Mesothelial cell of epicardium (in vitro differentiated cells): ENCODE measurements around the gene BAZ1B. TPM values are rescaled to one million over a fixed set of nuclear protein-coding genes. Genes with fewer than 3 reads are reported as not detected.
"Not testable (repeated sequence)": the region's sequence is repeated elsewhere in the genome, so short reads cannot be mapped to it uniquely, and the experiment has no call there.

Source experiments
- DNase-seq, 2 experiments: peaks; one replicate each; pipeline ENCODE4 v3.0.0; 2021; ENCODE audit warnings: low spot score in 2 of 2; ENCODE audit not compliant: unreplicated experiment in 2 of 2
- H3K27ac Mint-ChIP-seq: 2 replicates; pipeline ENCODE4 v1.8.0; 2021; ENCODE audit warnings: mixed read lengths
- H3K27me3 Mint-ChIP-seq: 2 replicates; pipeline ENCODE4 v1.8.0; 2021; ENCODE audit warnings: low read depth, mixed read lengths
- H3K36me3 Mint-ChIP-seq: 2 replicates; pipeline ENCODE4 v1.8.0; 2021; ENCODE audit warnings: mixed read lengths
- H3K4me1 Mint-ChIP-seq: 2 replicates; pipeline ENCODE4 v1.8.0; 2021; ENCODE audit warnings: mixed read lengths
- H3K4me3 Mint-ChIP-seq: 2 replicates; pipeline ENCODE4 v1.8.0; 2021; ENCODE audit warnings: mild to moderate bottlenecking, moderate library complexity, mixed read lengths
- H3K9me3 Mint-ChIP-seq: 2 replicates; pipeline ENCODE4 v1.8.0; 2021; ENCODE audit warnings: mixed read lengths
- CTCF ChIP-seq: fragments of 200-600 bp; sonication (generic); IDR thresholded peaks from one replicate; pipeline ENCODE4 v1.5.0; 2021; ENCODE audit warnings: antibody characterized with exemption; ENCODE audit not compliant: unreplicated experiment
- total RNA-seq: library from RNA; stranded (reverse); gene quantifications from 3 replicates; pipeline ENCODE4 v1.2.1, GENCODE V29; 2021

BAZ1B gene
- total RNA-seq, 1 donor from 2014 or later: 77.8 TPM

GRCh38 chr7:73532224-73532623 is 10.1 kb upstream of the BAZ1B start:
- Mint-ChIP-seq H3K4me3 (no peak overlapping the region), H3K27ac (no peak overlapping the region), H3K36me3 (peaks cover 18% of the 10 kb centered on the region), H3K4me1 (no peaks in the 10 kb centered on the region), H3K27me3 (no peaks in the 10 kb centered on the region), H3K9me3 (no peaks in the 10 kb centered on the region)
- no peak for TF ChIP-seq CTCF
- DNase-seq: no peak

- no peaks in the 10 kb centered on the region for H3K9me3 Mint-ChIP-seq
- H3K27ac Mint-ChIP-seq: no peak overlapping the region
- no peaks in the 10 kb centered on the region for H3K4me1 Mint-ChIP-seq
- no peak overlapping the region for H3K4me3 Mint-ChIP-seq
- H3K27me3 Mint-ChIP-seq: no peaks in the 10 kb centered on the region
- TF ChIP-seq CTCF: no peak
- DNase-seq: no peak
- H3K36me3 Mint-ChIP-seq: peaks cover 9% of the 10 kb centered on the region
Measured at GRCh38 chr7:73530800-73531199, 8.7 kb upstream of the BAZ1B start.

GRCh38 chr7:73526896-73527821 is 5.1 kb upstream of the BAZ1B start:
- no peak for TF ChIP-seq CTCF
- H3K9me3 Mint-ChIP-seq: no peaks in the 10 kb centered on the region
- no peaks in the 10 kb centered on the region for H3K27me3 Mint-ChIP-seq
- peaks cover 3% of the 10 kb centered on the region for H3K4me1 Mint-ChIP-seq
- peaks cover 3% of the 10 kb centered on the region for H3K36me3 Mint-ChIP-seq
- no peak overlapping the region for H3K4me3 Mint-ChIP-seq
- DNase-seq: no peak
- peak overlapping the region; percentile 51 for H3K27ac Mint-ChIP-seq

GRCh38 chr7:73526158-73526494 is 4.0 kb upstream of the BAZ1B start:
- not testable (repeated sequence) for H3K4me3 Mint-ChIP-seq, H3K36me3 Mint-ChIP-seq, H3K27me3 Mint-ChIP-seq, H3K9me3 Mint-ChIP-seq, H3K27ac Mint-ChIP-seq, DNase-seq, H3K4me1 Mint-ChIP-seq

- peaks cover 4% of the 10 kb centered on the region for H3K9me3 Mint-ChIP-seq
- peaks cover 16% of the 10 kb centered on the region for H3K36me3 Mint-ChIP-seq
- H3K27ac Mint-ChIP-seq: no peak overlapping the region
- peak overlapping the region; percentile 93 for H3K4me3 Mint-ChIP-seq
- H3K4me1 Mint-ChIP-seq: peaks cover 32% of the 10 kb centered on the region
- TF ChIP-seq CTCF: no peak
- H3K27me3 Mint-ChIP-seq: no peaks in the 10 kb centered on the region
- peak; percentile 23 to 64 for DNase-seq
Measured at GRCh38 chr7:73521636-73522104, 423 bp downstream of the BAZ1B start.
